Activated CD4-positive, alpha-beta T cell treated with anti-CD3 and anti-CD28 coated beads, Interleukin-2, amount 10 ng/mL, durations not matched to agents 24 days and 14 days (primary cell): ENCODE data around the gene EPB41L4A. TPM values are rescaled to one million over a fixed set of nuclear protein-coding genes. Genes with fewer than 3 reads are reported as not detected.

Experiments used
- DNase-seq: peaks from one replicate; pipeline ENCODE4 v3.0.0; 2022
- H3K27ac Mint-ChIP-seq: one replicate; pipeline ENCODE4 v1.8.0; 2022; ENCODE audit warnings: mild to moderate bottlenecking, mixed read lengths
- H3K27me3 Mint-ChIP-seq: one replicate; pipeline ENCODE4 v1.8.0; 2022; ENCODE audit warnings: mixed read lengths
- H3K36me3 Mint-ChIP-seq: one replicate; pipeline ENCODE4 v1.8.0; 2022; ENCODE audit warnings: low read depth, mild to moderate bottlenecking, mixed read lengths
- H3K4me1 Mint-ChIP-seq: one replicate; pipeline ENCODE4 v1.8.0; 2021; ENCODE audit warnings: mixed read lengths
- H3K4me3 Mint-ChIP-seq: one replicate; pipeline ENCODE4 v1.8.0; 2022; ENCODE audit warnings: mild to moderate bottlenecking, moderate library complexity, mixed read lengths
- H3K9me3 Mint-ChIP-seq: one replicate; pipeline ENCODE4 v1.8.0; 2021; ENCODE audit warnings: mixed read lengths
- intact Hi-C: fragments of 100-400 bp; cut with micrococcal nuclease; formaldehyde crosslinking; loops from one replicate; pipeline ENCODE4 v1.15.1; 2023
- total RNA-seq: library from RNA; stranded (reverse); gene quantifications from 2 replicates; pipeline ENCODE4 v1.2.3, GENCODE V29; 2022

Gene EPB41L4A
- total RNA-seq, 1 donor from 2014 or later = not detected

DNA sequence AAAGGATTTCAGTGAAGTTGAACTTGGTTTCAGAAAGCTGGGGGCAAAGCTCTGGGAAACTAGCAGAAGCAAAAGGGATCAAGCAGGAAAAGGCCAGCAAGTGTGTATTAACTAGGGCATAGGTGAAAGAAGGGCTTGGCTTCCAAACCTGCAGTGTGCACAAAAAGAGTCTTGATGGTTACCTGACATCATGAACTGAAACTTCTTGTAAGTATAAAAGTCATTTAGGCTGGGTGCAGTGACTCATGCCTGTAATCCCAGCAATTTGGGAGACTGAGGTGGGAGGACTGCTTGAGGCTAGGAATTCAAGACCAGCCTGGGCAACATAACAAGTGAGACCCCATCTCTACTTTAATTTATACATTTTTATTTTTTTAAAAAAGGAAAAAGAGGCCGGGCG lies 216.4 kb downstream of the EPB41L4A start:
- Mint-ChIP-seq H3K36me3 (no peaks in the 10 kb centered on the region), H3K9me3 (no peaks in the 10 kb centered on the region), H3K27me3 (peaks cover 36% of the 10 kb centered on the region), H3K4me1 (no peaks in the 10 kb centered on the region), H3K4me3 (no peak overlapping the region), H3K27ac (no peak overlapping the region)
- DNase-seq = no peak
- intact Hi-C loops = no loop called here

DNA sequence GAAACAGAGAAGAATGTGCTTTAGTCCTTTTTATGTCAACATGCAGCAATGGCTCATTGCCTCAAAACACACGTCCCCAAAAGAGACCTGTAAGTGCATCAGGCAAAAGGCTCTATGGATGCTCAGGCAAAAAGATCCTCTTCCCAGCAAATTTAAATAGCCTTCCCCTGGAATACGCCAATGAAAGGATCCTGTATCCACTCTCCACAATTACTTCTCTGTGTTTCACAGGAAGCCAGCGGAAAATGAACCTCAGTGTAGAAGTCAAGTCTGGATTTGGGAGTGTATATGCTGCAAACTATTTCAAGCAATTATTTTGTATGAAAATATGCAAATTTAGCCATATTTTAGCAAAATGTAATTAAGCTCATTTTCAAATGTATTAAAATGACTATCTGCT lies 217.9 kb downstream of the EPB41L4A start:
- no peak for DNase-seq
- no peaks in the 10 kb centered on the region for H3K4me1 Mint-ChIP-seq
- intact Hi-C loops = no loop called here
- H3K36me3 Mint-ChIP-seq = no peaks in the 10 kb centered on the region
- H3K9me3 Mint-ChIP-seq = no peaks in the 10 kb centered on the region
- no peak overlapping the region for H3K27ac Mint-ChIP-seq
- peaks cover 23% of the 10 kb centered on the region for H3K27me3 Mint-ChIP-seq
- no peak overlapping the region for H3K4me3 Mint-ChIP-seq

DNA sequence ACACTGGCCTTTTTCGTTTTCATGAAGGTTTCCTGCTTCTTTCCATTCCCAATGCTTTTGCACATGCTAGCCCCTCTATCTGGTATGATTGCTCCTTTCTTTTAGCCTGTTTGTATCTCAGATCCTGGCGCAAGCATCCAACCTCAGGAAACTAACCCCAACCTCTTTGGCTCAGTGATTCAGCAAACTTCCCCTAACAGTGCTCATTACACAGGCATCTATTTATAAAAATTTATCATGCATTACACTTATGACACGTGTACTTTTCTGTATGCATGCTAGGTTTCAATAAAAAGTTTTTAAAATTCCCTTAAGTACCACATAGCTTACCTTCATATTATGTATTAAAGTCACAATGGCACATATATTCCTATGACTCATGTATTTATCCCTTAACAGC lies 218.9 kb downstream of the EPB41L4A start:
- Mint-ChIP-seq H3K27ac (no peak overlapping the region), H3K36me3 (no peaks in the 10 kb centered on the region), H3K4me3 (no peak overlapping the region), H3K27me3 (peaks cover 16% of the 10 kb centered on the region), H3K9me3 (no peaks in the 10 kb centered on the region), H3K4me1 (no peaks in the 10 kb centered on the region)
- intact Hi-C loops = no loop called here
- DNase-seq = no peak

DNA sequence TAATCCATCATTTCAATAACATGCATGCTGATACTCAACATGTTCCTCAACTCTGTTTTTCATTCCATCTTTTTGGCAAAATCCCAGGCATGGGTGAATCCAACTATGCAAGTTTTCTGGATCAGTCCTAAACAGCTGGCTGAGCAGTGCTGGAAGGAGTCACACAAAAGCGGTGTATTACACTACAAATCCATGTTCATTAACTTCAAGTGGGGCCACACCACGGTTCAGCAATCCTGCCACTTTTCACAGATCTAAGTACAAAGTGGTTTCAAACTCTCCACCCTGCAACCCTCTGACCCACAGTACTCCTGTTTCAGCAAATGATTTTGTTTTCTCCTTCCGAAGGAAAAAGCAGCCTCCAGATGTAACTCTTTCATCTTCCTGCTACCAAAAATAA lies 222.5 kb downstream of the EPB41L4A start:
- Mint-ChIP-seq H3K27me3 (peaks cover 13% of the 10 kb centered on the region), H3K36me3 (no peaks in the 10 kb centered on the region), H3K4me1 (no peaks in the 10 kb centered on the region)

DNA sequence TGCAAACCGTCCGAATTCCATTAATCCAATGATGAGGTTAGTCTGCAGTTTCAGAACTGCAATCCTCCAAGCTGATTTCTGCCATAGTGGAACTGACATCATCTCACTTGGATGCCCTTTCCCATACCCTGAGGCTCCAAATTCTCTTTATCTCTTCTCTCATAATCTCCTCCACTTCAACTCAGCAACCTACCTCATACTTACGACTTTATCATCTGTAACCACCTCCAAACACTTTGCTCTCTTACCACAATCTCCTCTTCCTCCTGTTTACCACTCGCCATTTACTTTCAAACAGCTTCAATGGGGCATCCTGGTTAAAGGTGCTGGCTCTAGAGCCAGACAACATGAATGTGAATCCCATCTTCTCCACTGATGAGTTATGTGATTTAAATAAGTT lies 223.2 kb downstream of the EPB41L4A start:
- no peak overlapping the region for H3K4me3 Mint-ChIP-seq
- H3K4me1 Mint-ChIP-seq = no peaks in the 10 kb centered on the region
- no peak for DNase-seq
- peaks cover 15% of the 10 kb centered on the region for H3K27me3 Mint-ChIP-seq
- no peaks in the 10 kb centered on the region for H3K36me3 Mint-ChIP-seq
- no peaks in the 10 kb centered on the region for H3K9me3 Mint-ChIP-seq
- intact Hi-C loops = no loop called here
- no peak overlapping the region for H3K27ac Mint-ChIP-seq

More for the DNA sequence above, 222.5 kb downstream of the EPB41L4A start:
- no peak overlapping the region for H3K27ac Mint-ChIP-seq
- no peak for DNase-seq
- intact Hi-C loops = no loop called here
- no peak overlapping the region for H3K4me3 Mint-ChIP-seq
- no peaks in the 10 kb centered on the region for H3K9me3 Mint-ChIP-seq

DNA sequence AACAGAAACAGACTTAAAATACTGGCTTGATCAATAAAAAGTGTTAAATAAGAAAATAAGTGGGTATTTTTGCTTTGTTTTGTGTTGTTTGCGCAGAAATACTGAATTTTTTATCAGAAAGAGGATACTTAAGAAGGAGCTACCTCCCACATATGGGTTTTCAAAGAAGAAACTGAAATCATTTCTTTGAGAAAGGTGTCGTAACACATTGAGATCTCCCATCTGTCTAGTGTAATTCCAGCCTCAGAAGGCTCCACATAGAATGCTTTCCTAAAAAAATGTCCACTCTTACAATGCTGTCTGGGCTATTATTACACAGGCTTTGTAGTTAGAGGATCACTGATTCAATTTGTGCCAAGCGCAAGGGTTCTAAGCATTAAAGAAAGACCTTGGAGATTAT lies 226.2 kb downstream of the EPB41L4A start:
- intact Hi-C loops = no loop called here
- Mint-ChIP-seq H3K27me3 (peaks cover 25% of the 10 kb centered on the region), H3K4me3 (no peak overlapping the region), H3K9me3 (no peaks in the 10 kb centered on the region), H3K27ac (no peak overlapping the region), H3K36me3 (no peaks in the 10 kb centered on the region), H3K4me1 (no peaks in the 10 kb centered on the region)
- DNase-seq = no peak

DNA sequence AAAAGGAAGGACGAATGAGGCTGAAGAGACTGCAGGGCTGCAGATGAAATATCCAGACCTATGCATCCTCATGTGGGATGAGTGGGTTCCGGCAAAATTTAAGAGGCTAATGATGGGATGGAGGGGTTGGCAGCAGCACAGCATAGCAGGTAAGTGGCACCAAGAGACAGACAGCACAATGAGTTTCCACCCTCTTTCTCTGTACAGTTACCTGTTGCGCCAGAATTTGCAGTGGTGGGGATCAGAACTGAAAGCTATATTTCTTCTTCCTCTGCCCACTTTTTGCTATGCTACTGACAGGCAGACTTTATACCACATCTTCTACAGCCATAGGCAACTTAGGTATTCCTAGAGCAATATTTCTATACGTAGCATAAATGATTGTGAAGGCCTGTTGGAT lies 227.0 kb downstream of the EPB41L4A start:
- H3K9me3 Mint-ChIP-seq = no peaks in the 10 kb centered on the region
- H3K27ac Mint-ChIP-seq = no peak overlapping the region
- intact Hi-C loops = no loop called here
- H3K4me3 Mint-ChIP-seq = no peak overlapping the region
- no peaks in the 10 kb centered on the region for H3K36me3 Mint-ChIP-seq
- H3K4me1 Mint-ChIP-seq = no peaks in the 10 kb centered on the region
- DNase-seq = no peak
- H3K27me3 Mint-ChIP-seq = peaks cover 32% of the 10 kb centered on the region

DNA sequence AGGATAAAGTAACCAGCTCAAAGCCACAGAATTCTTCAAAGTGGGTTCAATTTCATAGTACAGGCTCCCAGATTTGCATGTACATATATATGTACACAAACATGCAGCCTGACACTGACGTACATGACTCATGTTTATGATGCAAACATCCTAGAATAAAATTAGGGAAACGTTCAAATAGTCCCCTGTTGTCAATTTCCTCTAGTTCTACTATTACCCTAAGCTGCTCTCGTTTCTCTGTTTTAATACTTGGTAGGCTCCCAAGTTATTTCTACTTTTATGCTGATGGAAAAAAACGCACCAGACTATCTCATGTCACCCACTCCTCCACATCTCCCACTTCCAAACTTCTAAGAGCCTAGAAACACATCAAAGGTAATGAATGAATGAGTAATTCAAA lies 229.7 kb downstream of the EPB41L4A start:
- Mint-ChIP-seq H3K27me3 (peaks cover 45% of the 10 kb centered on the region), H3K27ac (no peak overlapping the region), H3K9me3 (no peaks in the 10 kb centered on the region), H3K4me1 (no peaks in the 10 kb centered on the region), H3K4me3 (no peak overlapping the region), H3K36me3 (no peaks in the 10 kb centered on the region)
- DNase-seq = no peak
- intact Hi-C loops = no loop called here

DNA sequence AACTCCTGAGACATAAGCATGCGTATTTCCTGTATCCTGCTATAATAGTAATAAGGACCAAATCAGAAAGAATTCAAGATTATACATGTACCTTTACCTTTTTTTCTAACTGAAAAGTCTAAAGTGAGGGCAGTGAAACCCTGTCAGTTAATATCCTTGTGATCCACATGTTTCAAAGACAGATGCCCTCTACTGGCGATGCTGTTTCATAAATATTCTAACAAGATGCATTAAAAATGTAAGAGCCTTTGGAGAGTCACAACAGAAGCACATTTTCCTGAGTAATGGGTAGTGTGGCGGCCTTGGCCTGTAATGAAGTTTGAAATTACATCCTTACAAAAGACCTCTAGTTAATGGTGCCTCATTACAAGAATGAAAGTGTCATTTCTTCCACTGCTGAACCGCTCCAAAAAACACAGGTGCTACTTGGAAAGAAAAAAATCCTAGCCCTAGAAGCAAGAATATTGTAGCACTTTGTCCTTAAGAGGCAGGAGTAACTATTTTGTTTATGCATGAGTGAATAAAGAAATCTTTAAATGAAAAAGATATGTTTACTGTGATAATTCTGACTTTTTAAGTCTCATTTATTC lies 232.6 kb downstream of the EPB41L4A start:
- peaks cover 59% of the 10 kb centered on the region for H3K27me3 Mint-ChIP-seq

DNA sequence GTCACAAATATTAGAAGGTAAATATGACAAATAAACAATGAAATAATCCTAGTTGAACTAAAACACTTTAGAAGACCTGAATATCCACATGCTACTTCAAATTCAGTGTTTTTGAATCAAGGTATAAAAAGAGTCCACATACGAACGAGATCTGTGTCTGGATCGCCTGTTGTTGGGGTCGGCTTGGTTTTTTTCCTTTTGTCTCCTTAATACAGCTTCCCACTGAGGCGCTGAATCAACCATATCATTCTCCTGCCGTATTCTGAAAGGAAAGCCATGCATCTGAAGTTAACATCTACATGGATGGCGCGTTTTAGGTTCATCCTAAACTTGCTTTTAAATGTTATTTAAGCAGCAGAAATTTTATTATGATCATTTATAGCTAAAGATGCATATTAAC lies 235.2 kb downstream of the EPB41L4A start:
- H3K4me1 Mint-ChIP-seq = no peaks in the 10 kb centered on the region
- no peaks in the 10 kb centered on the region for H3K36me3 Mint-ChIP-seq
- peaks cover 55% of the 10 kb centered on the region for H3K27me3 Mint-ChIP-seq
- no peak overlapping the region for H3K4me3 Mint-ChIP-seq
- intact Hi-C loops = no loop called here
- H3K9me3 Mint-ChIP-seq = no peaks in the 10 kb centered on the region
- DNase-seq = no peak
- no peak overlapping the region for H3K27ac Mint-ChIP-seq

More for the DNA sequence above, 232.6 kb downstream of the EPB41L4A start:
- no peaks in the 10 kb centered on the region for H3K9me3 Mint-ChIP-seq
- H3K4me3 Mint-ChIP-seq = no peak overlapping the region
- DNase-seq = peak; percentile 69
- H3K4me1 Mint-ChIP-seq = no peaks in the 10 kb centered on the region
- H3K36me3 Mint-ChIP-seq = no peaks in the 10 kb centered on the region
- intact Hi-C loops = no loop called here
- no peak overlapping the region for H3K27ac Mint-ChIP-seq

DNA sequence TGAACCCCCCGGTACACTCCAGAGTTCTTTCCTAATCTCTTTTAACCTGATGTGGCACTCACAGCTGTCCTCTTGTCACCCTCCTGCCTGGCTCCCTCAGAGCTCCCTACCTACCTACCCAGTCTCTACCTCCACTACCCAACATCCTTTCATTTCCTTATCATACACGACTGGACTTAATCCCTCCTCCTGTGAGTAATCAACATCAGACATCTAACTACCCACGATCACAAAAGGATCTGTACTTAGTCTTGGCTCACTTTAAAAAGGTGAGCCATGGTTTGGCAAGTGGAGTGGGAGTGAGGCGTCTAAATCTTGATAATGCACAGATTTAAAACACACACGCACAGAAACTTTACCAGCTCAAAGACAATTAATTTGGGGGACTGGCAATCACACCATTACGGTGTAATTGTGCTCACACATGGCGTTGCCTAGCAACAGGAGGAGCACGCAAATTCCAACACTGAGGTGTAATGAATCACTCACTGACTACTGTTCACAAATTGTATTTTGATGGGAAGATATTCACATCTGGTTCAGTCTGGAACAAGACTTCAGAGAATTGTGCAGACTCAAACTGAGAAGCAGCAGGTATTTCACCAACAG lies 235.9 kb downstream of the EPB41L4A start:
- Mint-ChIP-seq H3K4me3 (no peak overlapping the region), H3K4me1 (no peaks in the 10 kb centered on the region), H3K27me3 (peaks cover 53% of the 10 kb centered on the region), H3K36me3 (no peaks in the 10 kb centered on the region), H3K27ac (no peak overlapping the region), H3K9me3 (no peaks in the 10 kb centered on the region)
- DNase-seq = no peak
- intact Hi-C loops = no loop called here

DNA sequence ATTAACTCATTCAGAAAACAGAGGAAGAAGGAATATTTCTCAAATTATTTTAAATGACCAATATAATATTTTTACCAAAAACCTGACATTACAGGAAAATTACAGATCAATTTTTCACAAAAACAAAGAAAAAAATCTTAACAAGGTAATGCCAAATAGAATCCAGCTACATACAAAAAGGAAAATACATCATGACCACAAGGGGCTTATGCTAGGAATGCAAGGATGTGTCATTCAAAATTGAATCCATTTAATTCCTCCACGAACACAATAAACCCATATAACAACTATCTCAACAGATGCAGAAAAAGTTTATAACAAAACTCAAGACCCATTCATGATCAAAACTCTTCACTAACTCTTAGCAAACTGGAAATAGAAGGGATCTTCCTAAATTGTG lies 239.8 kb downstream of the EPB41L4A start:
- Mint-ChIP-seq H3K4me1 (no peaks in the 10 kb centered on the region), H3K27me3 (peaks cover 43% of the 10 kb centered on the region), H3K9me3 (no peaks in the 10 kb centered on the region), H3K27ac (no peak overlapping the region), H3K36me3 (no peaks in the 10 kb centered on the region), H3K4me3 (no peak overlapping the region)
- intact Hi-C loops = no loop called here
- no peak for DNase-seq

DNA sequence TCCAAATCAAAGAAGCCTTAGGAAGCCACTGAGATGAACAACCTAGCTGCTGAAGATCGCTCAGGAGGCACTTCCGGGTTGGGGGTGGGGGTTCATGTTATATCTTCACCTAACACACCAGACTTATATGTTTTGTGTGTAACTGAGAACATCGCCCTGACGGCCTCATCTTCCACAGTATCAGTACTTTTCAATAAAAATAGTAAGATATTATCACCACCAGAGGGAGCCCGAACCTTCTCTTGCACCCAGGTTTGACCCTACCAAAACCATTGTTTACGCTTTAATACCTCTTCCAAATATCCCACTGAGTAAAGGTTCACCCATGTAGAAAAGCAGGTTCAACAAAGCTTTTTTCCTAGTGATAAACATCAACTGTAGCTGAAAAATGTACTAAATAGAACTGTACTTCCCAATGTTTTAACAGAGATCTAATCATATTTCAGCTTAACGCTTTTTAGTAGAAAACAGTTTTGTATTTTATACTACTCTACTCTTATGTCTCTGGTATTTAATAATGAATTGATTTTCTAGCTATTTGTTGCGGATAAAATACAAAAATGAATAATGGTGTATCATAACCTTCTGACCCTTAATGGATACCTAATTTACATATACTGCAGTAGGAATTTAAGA lies 244.0 kb downstream of the EPB41L4A start:
- no peak overlapping the region for H3K27ac Mint-ChIP-seq
- peaks cover 22% of the 10 kb centered on the region for H3K27me3 Mint-ChIP-seq
- intact Hi-C loops = loop anchor here (2.0 kb wide), 3 partner anchors 246 to 1432 kb away; no protein-coding TSS in a partner anchor
- no peak overlapping the region for H3K4me3 Mint-ChIP-seq
- DNase-seq = peak; percentile 75
- no peaks in the 10 kb centered on the region for H3K9me3 Mint-ChIP-seq
- H3K4me1 Mint-ChIP-seq = no peaks in the 10 kb centered on the region
- H3K36me3 Mint-ChIP-seq = no peaks in the 10 kb centered on the region

DNA sequence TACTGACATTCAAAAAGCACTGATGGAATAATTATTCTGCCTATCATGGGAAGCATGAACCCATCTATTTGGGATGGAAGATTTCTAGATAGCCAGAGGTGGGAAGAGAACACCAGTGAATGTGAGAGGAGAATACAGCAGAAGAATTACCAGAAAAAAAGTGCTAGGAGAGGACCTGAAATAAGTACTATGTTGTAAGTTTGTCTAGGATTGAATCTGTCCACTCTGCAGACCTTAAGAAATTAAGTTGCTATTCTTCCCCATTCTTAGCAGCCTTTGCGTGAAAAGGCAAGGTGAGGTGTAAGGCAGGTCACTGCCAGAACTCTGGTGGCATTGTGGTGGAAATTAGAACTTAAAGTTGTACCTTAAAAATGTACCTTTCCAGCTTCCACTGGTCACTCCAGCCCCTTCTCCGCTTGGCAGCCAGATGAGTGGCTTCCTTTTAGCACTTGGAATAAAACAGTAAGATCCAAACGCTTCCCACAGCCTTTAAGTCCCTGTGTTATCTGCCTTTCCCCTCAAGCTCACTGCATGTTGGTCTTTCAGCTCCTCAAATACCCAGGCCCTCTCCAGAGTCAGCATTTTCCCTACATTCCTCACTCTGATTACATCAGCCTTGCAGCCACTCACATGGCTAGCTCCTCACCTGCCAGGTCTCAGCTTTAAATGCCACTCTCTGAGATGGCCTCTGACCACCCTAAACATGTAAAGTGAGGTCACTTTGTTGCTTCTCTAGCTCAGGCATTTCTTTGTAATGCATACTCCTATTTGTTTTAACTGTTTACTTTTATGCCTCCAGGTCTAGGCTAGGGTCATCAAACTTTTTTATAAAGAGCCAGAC lies 253.0 kb downstream of the EPB41L4A start:
- intact Hi-C loops = loop anchor here (10.0 kb wide), 1 partner anchor 1349 kb away; the partner anchor contains the start of gene YTHDC2
- DNase-seq = no peak
- peaks cover 59% of the 10 kb centered on the region for H3K36me3 Mint-ChIP-seq
- H3K4me1 Mint-ChIP-seq = peaks cover 13% of the 10 kb centered on the region
- no peak overlapping the region for H3K4me3 Mint-ChIP-seq
- H3K27ac Mint-ChIP-seq = no peak overlapping the region
- H3K9me3 Mint-ChIP-seq = no peaks in the 10 kb centered on the region
- H3K27me3 Mint-ChIP-seq = no peaks in the 10 kb centered on the region
